ACHN (cell line): Measurements from ENCODE around the gene NXPE4.

Experiments
- DNase-seq: peaks from one replicate; pipeline ENCODE4 v3.0.0-alpha.2; 2015
- in situ Hi-C: cut with HindIII; loops from 2 replicates; pipeline ENCODE4 v1.10.0; 2017; ENCODE audit warnings: low sequenced_read_pairs, low pct_ligation_motif_present, low pct_unique_long_range_greater_than_20kb

NXPE4 gene

GRCh38 chr11:114569801-114570200 lies 25.8 kb downstream of the NXPE4 start:
- DNase-seq: no peak
- in situ Hi-C loops: no loop called here

- in situ Hi-C loops: no loop called here
- DNase-seq: no peak
Measured at GRCh38 chr11:114566276-114566675, 29.3 kb downstream of the NXPE4 start.

- DNase-seq: no peak
- in situ Hi-C loops: no loop called here
Measured at GRCh38 chr11:114564831-114565230, 30.8 kb downstream of the NXPE4 start.

- in situ Hi-C loops: no loop called here
- DNase-seq: no peak
Measured at GRCh38 chr11:114563077-114563476, 32.5 kb downstream of the NXPE4 start.

- in situ Hi-C loops: no loop called here
- DNase-seq: no peak
Measured at GRCh38 chr11:114562166-114562916, 33.2 kb downstream of the NXPE4 start.

- DNase-seq: no peak
- in situ Hi-C loops: no loop called here
Measured at GRCh38 chr11:114559425-114560310, 35.9 kb downstream of the NXPE4 start, which contains the start of gene NXPE1. TSS of gene NXPE1 (minus strand) at chr11:114559881. CDS start at chr11:114551201, 8,680 bp downstream.

- DNase-seq: no peak
- in situ Hi-C loops: no loop called here
Measured at GRCh38 chr11:114556135-114556534, 39.5 kb downstream of the NXPE4 start.

GRCh38 chr11:114553642-114554041 lies 41.9 kb downstream of the NXPE4 start:
- no peak for DNase-seq
- in situ Hi-C loops: no loop called here

GRCh38 chr11:114551060-114551459 lies 44.5 kb downstream of the NXPE4 start:
- in situ Hi-C loops: no loop called here
- DNase-seq: no peak

GRCh38 chr11:114525682-114526081 lies 69.9 kb downstream of the NXPE4 start:
- no peak for DNase-seq
- in situ Hi-C loops: no loop called here

- in situ Hi-C loops: no loop called here
- no peak for DNase-seq
Measured at GRCh38 chr11:114524122-114524521, 71.5 kb downstream of the NXPE4 start.

- no peak for DNase-seq
- in situ Hi-C loops: no loop called here
Measured at GRCh38 chr11:114522818-114523217, 72.8 kb downstream of the NXPE4 start.
